ENCODE results near the gene SCD.

The SCD gene

GRCh38 chr10:100307684-100308083 is 39.3 kb upstream of the SCD start:
- no peaks in the 10 kb centered on the region for H3K36me3 ChIP-seq (ENCODE audit: control insufficient read depth, insufficient read depth, low read length)
- no peak for TF ChIP-seq CTCF (IDR thresholded peaks at IDR 0.05; ENCODE audit: insufficient read depth, low read length, poor library complexity, severe bottlenecking)
- no peak overlapping the region for H3K4me3 ChIP-seq (replicated peaks; ENCODE audit: low read depth, low read length)
- peaks cover 2% of the 10 kb centered on the region for H3K27me3 ChIP-seq (replicated peaks; ENCODE audit: control insufficient read depth, insufficient read depth, low read length)
- no peak for DNase-seq (ENCODE audit: extremely low read depth, insufficient read length)

GRCh38 chr10:100311298-100311697 is 35.7 kb upstream of the SCD start:
- TF ChIP-seq CTCF (IDR thresholded peaks at IDR 0.05; ENCODE audit: insufficient read depth, low read length, poor library complexity, severe bottlenecking), result no peak
- no peaks in the 10 kb centered on the region; the same call in 1 of the 2 replicates for H3K27me3 ChIP-seq (replicated peaks; ENCODE audit: control insufficient read depth, insufficient read depth, low read length)
- H3K36me3 ChIP-seq (ENCODE audit: control insufficient read depth, insufficient read depth, low read length), result no peaks in the 10 kb centered on the region
- no peak overlapping the region for H3K4me3 ChIP-seq (replicated peaks; ENCODE audit: low read depth, low read length)
- DNase-seq (ENCODE audit: extremely low read depth, insufficient read length), result no peak

- no peak for DNase-seq (ENCODE audit: extremely low read depth, insufficient read length)
- no peaks in the 10 kb centered on the region; the same call in 1 of the 2 replicates for H3K27me3 ChIP-seq (replicated peaks; ENCODE audit: control insufficient read depth, insufficient read depth, low read length)
- no peak for TF ChIP-seq CTCF (IDR thresholded peaks at IDR 0.05; ENCODE audit: insufficient read depth, low read length, poor library complexity, severe bottlenecking)
- H3K4me3 ChIP-seq (replicated peaks; ENCODE audit: low read depth, low read length), result no peak overlapping the region
- H3K36me3 ChIP-seq (ENCODE audit: control insufficient read depth, insufficient read depth, low read length), result no peaks in the 10 kb centered on the region
Observed at GRCh38 chr10:100315615-100316014, 31.4 kb upstream of the SCD start.

GRCh38 chr10:100318207-100318606 is 28.8 kb upstream of the SCD start:
- no peak for TF ChIP-seq CTCF (IDR thresholded peaks at IDR 0.05; ENCODE audit: insufficient read depth, low read length, poor library complexity, severe bottlenecking)
- no peaks in the 10 kb centered on the region for H3K36me3 ChIP-seq (ENCODE audit: control insufficient read depth, insufficient read depth, low read length)
- H3K27me3 ChIP-seq (replicated peaks; ENCODE audit: control insufficient read depth, insufficient read depth, low read length), result no peaks in the 10 kb centered on the region; the same call in 1 of the 2 replicates
- H3K4me3 ChIP-seq (replicated peaks; ENCODE audit: low read depth, low read length), result no peak overlapping the region
- no peak for DNase-seq (ENCODE audit: extremely low read depth, insufficient read length)

GRCh38 chr10:100319707-100320402 is 27.2 kb upstream of the SCD start:
- DNase-seq (ENCODE audit: extremely low read depth, insufficient read length), result no peak
- no peaks in the 10 kb centered on the region for H3K36me3 ChIP-seq (ENCODE audit: control insufficient read depth, insufficient read depth, low read length)
- H3K27me3 ChIP-seq (replicated peaks; ENCODE audit: control insufficient read depth, insufficient read depth, low read length), result no peaks in the 10 kb centered on the region
- no peak overlapping the region for H3K4me3 ChIP-seq (replicated peaks; ENCODE audit: low read depth, low read length)
- no peak for TF ChIP-seq CTCF (IDR thresholded peaks at IDR 0.05; ENCODE audit: insufficient read depth, low read length, poor library complexity, severe bottlenecking)

- DNase-seq (ENCODE audit: extremely low read depth, insufficient read length), result no peak
- TF ChIP-seq CTCF (IDR thresholded peaks at IDR 0.05; ENCODE audit: insufficient read depth, low read length, poor library complexity, severe bottlenecking), result no peak
- Histone ChIP-seq H3K4me3 (replicated peaks; ENCODE audit: low read depth, low read length) (no peak overlapping the region), H3K27me3 (replicated peaks; ENCODE audit: control insufficient read depth, insufficient read depth, low read length) (no peaks in the 10 kb centered on the region), H3K36me3 (ENCODE audit: control insufficient read depth, insufficient read depth, low read length) (no peaks in the 10 kb centered on the region)
Observed at GRCh38 chr10:100325158-100325557, 21.9 kb upstream of the SCD start.

All from GM06990 (cell line).